ENCODE results near the gene ARHGAP45. TPM values are rescaled to one million over a fixed set of nuclear protein-coding genes. Genes with fewer than 3 reads are reported as not detected.

ARHGAP45 gene
- total RNA-seq, 1 donor from 2014 or later = 6.1 TPM

- Mint-ChIP-seq H3K4me3 (ENCODE audit: low read depth) (no peak overlapping the region), H3K27ac (no peak overlapping the region), H3K9me3 (ENCODE audit: low read depth) (no peaks in the 10 kb centered on the region), H3K36me3 (ENCODE audit: insufficient read depth) (peaks cover 2% of the 10 kb centered on the region), H3K27me3 (no peaks in the 10 kb centered on the region), H3K4me1 (ENCODE audit: low read depth) (no peaks in the 10 kb centered on the region)
- TF ChIP-seq, protein P1, sequence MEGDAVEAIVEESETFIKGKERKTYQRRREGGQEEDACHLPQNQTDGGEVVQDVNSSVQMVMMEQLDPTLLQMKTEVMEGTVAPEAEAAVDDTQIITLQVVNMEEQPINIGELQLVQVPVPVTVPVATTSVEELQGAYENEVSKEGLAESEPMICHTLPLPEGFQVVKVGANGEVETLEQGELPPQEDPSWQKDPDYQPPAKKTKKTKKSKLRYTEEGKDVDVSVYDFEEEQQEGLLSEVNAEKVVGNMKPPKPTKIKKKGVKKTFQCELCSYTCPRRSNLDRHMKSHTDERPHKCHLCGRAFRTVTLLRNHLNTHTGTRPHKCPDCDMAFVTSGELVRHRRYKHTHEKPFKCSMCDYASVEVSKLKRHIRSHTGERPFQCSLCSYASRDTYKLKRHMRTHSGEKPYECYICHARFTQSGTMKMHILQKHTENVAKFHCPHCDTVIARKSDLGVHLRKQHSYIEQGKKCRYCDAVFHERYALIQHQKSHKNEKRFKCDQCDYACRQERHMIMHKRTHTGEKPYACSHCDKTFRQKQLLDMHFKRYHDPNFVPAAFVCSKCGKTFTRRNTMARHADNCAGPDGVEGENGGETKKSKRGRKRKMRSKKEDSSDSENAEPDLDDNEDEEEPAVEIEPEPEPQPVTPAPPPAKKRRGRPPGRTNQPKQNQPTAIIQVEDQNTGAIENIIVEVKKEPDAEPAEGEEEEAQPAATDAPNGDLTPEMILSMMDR (IDR thresholded peaks at IDR 0.05; ENCODE audit: unreplicated experiment) = no peak
- DNase-seq (ENCODE audit: low spot score, unreplicated experiment) = no peak
Observed at GRCh38 chr19:1134431-1134830, 67.5 kb downstream of the ARHGAP45 start.

- H3K27ac Mint-ChIP-seq = no peak overlapping the region
- peaks cover 3% of the 10 kb centered on the region for H3K36me3 Mint-ChIP-seq (ENCODE audit: insufficient read depth)
- no peaks in the 10 kb centered on the region for H3K27me3 Mint-ChIP-seq
- DNase-seq (ENCODE audit: low spot score, unreplicated experiment) = no peak
- TF ChIP-seq, protein P1 (IDR thresholded peaks at IDR 0.05; ENCODE audit: unreplicated experiment) = no peak
- H3K4me1 Mint-ChIP-seq (ENCODE audit: low read depth) = no peaks in the 10 kb centered on the region
- no peak overlapping the region for H3K4me3 Mint-ChIP-seq (ENCODE audit: low read depth)
- H3K9me3 Mint-ChIP-seq (ENCODE audit: low read depth) = no peaks in the 10 kb centered on the region
Observed at GRCh38 chr19:1135454-1135853, 68.5 kb downstream of the ARHGAP45 start.

DNA sequence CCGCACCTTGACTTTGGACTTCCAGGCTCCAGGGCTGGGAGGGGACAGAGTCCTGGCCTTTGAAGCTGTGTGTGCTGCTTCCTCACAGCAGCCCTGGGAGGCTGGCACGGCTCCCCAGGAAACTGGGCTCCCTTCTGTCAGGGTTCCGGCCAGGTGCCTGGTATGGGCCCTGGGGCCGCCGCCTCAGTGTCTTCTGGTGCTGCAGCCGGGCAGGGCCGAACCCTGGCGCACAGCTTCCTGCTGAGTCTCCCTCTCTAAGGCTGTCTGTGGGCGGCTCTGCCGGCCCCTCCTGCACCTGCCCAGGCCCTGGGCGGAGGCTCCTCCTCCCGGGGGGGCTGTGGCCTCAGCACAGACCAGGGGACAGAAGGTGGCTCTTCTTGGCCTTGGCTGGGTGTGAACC lies 69.2 kb downstream of the ARHGAP45 start:
- peaks cover 3% of the 10 kb centered on the region for H3K36me3 Mint-ChIP-seq (ENCODE audit: insufficient read depth)
- H3K27me3 Mint-ChIP-seq = no peaks in the 10 kb centered on the region
- DNase-seq (ENCODE audit: low spot score, unreplicated experiment) = no peak
- H3K4me3 Mint-ChIP-seq (ENCODE audit: low read depth) = no peak overlapping the region
- H3K27ac Mint-ChIP-seq = no peak overlapping the region
- H3K9me3 Mint-ChIP-seq (ENCODE audit: low read depth) = no peaks in the 10 kb centered on the region
- TF ChIP-seq, protein P1 (IDR thresholded peaks at IDR 0.05; ENCODE audit: unreplicated experiment) = no peak
- no peaks in the 10 kb centered on the region for H3K4me1 Mint-ChIP-seq (ENCODE audit: low read depth)

Other genes starting within 250 kb of the ARHGAP45 start
- 128 and 129 TPM in 2 replicates for gene PLPPR3, start 245.2 kb upstream of the ARHGAP45 start, total RNA-seq
- gene AZU1, start 239.3 kb upstream of the ARHGAP45 start, total RNA-seq = 4.8 and 5.1 TPM in 2 replicates
- gene PRTN3, start 226.2 kb upstream of the ARHGAP45 start, total RNA-seq = not detected in 2 replicates
- gene ELANE, start 214.9 kb upstream of the ARHGAP45 start, total RNA-seq = not detected in 2 replicates
- gene CFD, start 207.5 kb upstream of the ARHGAP45 start, total RNA-seq = 1.1 and 1.3 TPM in 2 replicates
- gene MED16, start 174.0 kb upstream of the ARHGAP45 start, total RNA-seq = 87.2 and 91.7 TPM in 2 replicates
- gene RNU6-9, start 173.7 kb upstream of the ARHGAP45 start, total RNA-seq = not detected in 2 replicates
- gene R3HDM4, start 153.9 kb upstream of the ARHGAP45 start, total RNA-seq = 61.4 and 63.1 TPM in 2 replicates
- 5.8 and 6.1 TPM in 2 replicates for gene KISS1R, start 149.8 kb upstream of the ARHGAP45 start, total RNA-seq
- gene ARID3A, start 141.1 kb upstream of the ARHGAP45 start, total RNA-seq = 149 and 154 TPM in 2 replicates
- gene WDR18, start 82.8 kb upstream of the ARHGAP45 start, total RNA-seq = 71.8 and 72.3 TPM in 2 replicates
- 1.4 and 1.5 TPM in 2 replicates for gene GRIN3B, start 66.7 kb upstream of the ARHGAP45 start, total RNA-seq
- gene TMEM259, start 46.0 kb upstream of the ARHGAP45 start, total RNA-seq = 171 and 199 TPM in 2 replicates
- not detected in 2 replicates for gene RNU6-2, start 45.6 kb upstream of the ARHGAP45 start, total RNA-seq
- gene CNN2, start 40.6 kb upstream of the ARHGAP45 start, total RNA-seq = 225 and 226 TPM in 2 replicates
- gene ABCA7, start 27.1 kb upstream of the ARHGAP45 start, total RNA-seq = 54.6 and 57.3 TPM in 2 replicates
- 161 TPM in 2 replicates for gene POLR2E, start 28.2 kb downstream of the ARHGAP45 start, total RNA-seq
- 231 and 236 TPM in 2 replicates for gene GPX4, start 36.8 kb downstream of the ARHGAP45 start, total RNA-seq
- gene SBNO2, start 107.1 kb downstream of the ARHGAP45 start, total RNA-seq = 40.9 and 43.2 TPM in 2 replicates
- gene STK11, start 138.6 kb downstream of the ARHGAP45 start, total RNA-seq = 59.3 and 61.5 TPM in 2 replicates
- 12.4 and 13.0 TPM in 2 replicates for gene CBARP, start 170.8 kb downstream of the ARHGAP45 start, total RNA-seq
- 107 and 117 TPM in 2 replicates for gene ATP5F1D, start 174.6 kb downstream of the ARHGAP45 start, total RNA-seq
- gene MIDN, start 181.4 kb downstream of the ARHGAP45 start, total RNA-seq = 187 and 193 TPM in 2 replicates
- 462 and 465 TPM in 2 replicates for gene CIRBP, start 202.2 kb downstream of the ARHGAP45 start, total RNA-seq
- gene FAM174C, start 208.4 kb downstream of the ARHGAP45 start, total RNA-seq = 30.0 and 31.8 TPM in 2 replicates
- 23.8 and 26.5 TPM in 2 replicates for gene EFNA2, start 218.7 kb downstream of the ARHGAP45 start, total RNA-seq

Measured in progenitor cell of endocrine pancreas (in vitro differentiated cells).